Pancreas (tissue), 10 donors: ENCODE results near the gene GPR31. TPM values are rescaled to one million over a fixed set of nuclear protein-coding genes. Genes with fewer than 3 reads are reported as not detected.
"Not testable (repeated sequence)": the region's sequence is repeated elsewhere in the genome, so short reads cannot be mapped to it uniquely, and the experiment has no call there.

Experiments
- ATAC-seq, 4 donors: fragments of 200-7000 bp; cut with Tn5 transposase; one replicate each; pipeline versions ENCODE4 v1.8.0 to v1.9.1; 2020; ENCODE audit warnings: mild to moderate bottlenecking in 4 of 4, moderate library complexity in 4 of 4
- DNase-seq, 6 donors: peaks; one replicate each; pipeline ENCODE4 v3.0.0-alpha.2; 2020
- FAIRE-seq: peaks from 2 replicates; lab custom pipeline; 2012; peaks lifted over from hg19 to GRCh38; lab: Jason Lieb, UNC
- H3K27ac ChIP-seq, 4 donors: fragments of 200-600 bp; sonication (generic); 1 replicate in 3 of 4; 2 replicates in 1 of 4; pipeline versions ENCODE4 v1.5.0 to v1.8.0; 2020
- H3K27me3 ChIP-seq, 4 donors: fragments of 200-600 bp; one replicate each; pipeline ENCODE4 v1.8.0; 2021
- H3K36me3 ChIP-seq, 3 donors: fragments of 200-600 bp; sonication (generic) in 1 of 3; one replicate each; pipeline versions ENCODE4 v1.5.0 to v1.8.0; 2020 to 2021
- H3K4me1 ChIP-seq, 3 donors: fragments of 200-600 bp; one replicate each; pipeline ENCODE4 v1.8.0; 2021
- H3K4me3 ChIP-seq, 4 donors: fragments of 200-600 bp; sonication (generic) in 2 of 4; one replicate each; pipeline versions ENCODE4 v1.5.0 to v1.8.0; 2020 to 2021
- H3K9me3 ChIP-seq, 4 donors: fragments of 200-600 bp; one replicate each; pipeline ENCODE4 v1.8.0; 2021
- WGBS, 2 donors: extraction: QIAGEN DNeasy Blood & Tissue Kit; methylation state at CpG; one replicate each; pipeline ENCODE4 v1.1.7; 2013; 5-methylcytosine and 5-hydroxymethylcytosine counted together
- intact Hi-C, 3 donors: fragments of 100-400 bp; cut with DNase I; formaldehyde crosslinking; loops; one replicate each; pipeline versions ENCODE4 v1.11.1 to v1.14.2; 2022
- polyA plus RNA-seq, 2 donors: library from polyadenylated mRNA; stranded (reverse); fragments of 200-250 nt; gene quantifications; one replicate each; pipeline ENCODE4 v1.2.3, GENCODE V29; 2013
- total RNA-seq, 6 donors: library from RNA; stranded (reverse); fragmentation: NEBNext Ultra II Directional in 4 of 6; extraction: Animal tissue kit (Norgen Biotek cat#: 25700) in 4 of 6; gene quantifications; one replicate each; pipeline versions ENCODE4 v1.2.1 to v1.2.4, GENCODE V29; 2021 to 2023
- TF ChIP-seq, protein P1 (sequence below), 4 donors: fragments of 200-600 bp; sonication (generic) in 3 of 4; IDR thresholded peaks; one replicate each; pipeline versions ENCODE4 v1.5.0 to v1.8.0; 2021; ENCODE audit warnings: antibody characterized with exemption in 4 of 4
- donor health status: healthy with polysubstance abuse.
- donor health status: DM: no; HTN: no; CAD: no; lungs with moderate emphysema.
- donor health status: DM: no; HTN: no; CAD: no.
- donor health status: control.
- donor health status: control.
- donor health status: Bipolar disorder and iron deficiency.
- donor health status: DM: yes; HTN: yes; CAD: no.
- donor health status: DM: no; HTN: no; CAD: no.
- donor health status: DM: no; HTN: no; CAD: no.
- donor health status: DM: yes; HTN: yes; CAD: no.

The GPR31 gene
- total and polyA plus RNA-seq, 8 donors = not detected

DNA sequence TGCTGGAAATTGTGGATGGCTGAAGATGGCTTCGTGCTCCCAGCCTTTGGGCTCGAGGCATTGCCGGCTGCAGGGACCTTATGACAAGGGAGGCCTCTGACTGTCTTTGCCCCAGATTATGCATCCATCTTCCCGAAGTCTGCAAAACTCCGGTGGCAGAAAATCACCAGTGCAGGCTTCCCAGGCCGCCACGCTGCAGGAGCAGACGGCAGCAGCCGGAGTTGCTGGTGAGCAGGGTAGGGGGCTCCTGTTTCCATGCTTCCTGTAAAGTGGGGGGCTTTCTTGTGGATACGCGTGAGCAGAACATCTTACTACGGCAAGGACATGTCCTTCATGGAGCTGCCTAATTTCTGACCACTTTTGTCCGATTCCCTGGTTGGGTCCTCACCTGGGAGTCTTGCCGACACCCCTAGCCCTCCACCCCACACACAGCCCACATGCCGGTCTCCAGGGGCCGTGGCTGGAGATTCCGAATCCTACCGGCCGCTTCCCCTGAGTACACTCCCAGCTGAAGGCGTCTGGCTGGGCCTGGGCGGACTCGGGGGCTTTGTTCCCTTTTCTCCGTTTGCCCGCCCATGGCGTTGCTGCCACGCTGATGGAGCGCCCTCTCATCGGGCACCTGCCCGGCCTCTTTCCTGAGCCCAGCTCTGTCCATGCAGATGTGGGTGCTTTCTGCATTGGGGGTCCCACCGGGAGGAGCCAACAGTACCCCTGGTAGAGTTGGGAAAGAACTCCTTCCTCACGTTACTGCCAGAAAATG is 21.3 kb upstream of the GPR31 start:
- DNase-seq, H3K4me3 ChIP-seq, H3K9me3 ChIP-seq, H3K36me3 ChIP-seq, intact Hi-C loops, ATAC-seq, FAIRE-seq, H3K4me1 ChIP-seq, H3K27ac ChIP-seq, H3K27me3 ChIP-seq: not testable (repeated sequence)
- WGBS, 2 donors = 77 to 84% methylated on average over 16 to 25 of the region's 31 CpGs

DNA sequence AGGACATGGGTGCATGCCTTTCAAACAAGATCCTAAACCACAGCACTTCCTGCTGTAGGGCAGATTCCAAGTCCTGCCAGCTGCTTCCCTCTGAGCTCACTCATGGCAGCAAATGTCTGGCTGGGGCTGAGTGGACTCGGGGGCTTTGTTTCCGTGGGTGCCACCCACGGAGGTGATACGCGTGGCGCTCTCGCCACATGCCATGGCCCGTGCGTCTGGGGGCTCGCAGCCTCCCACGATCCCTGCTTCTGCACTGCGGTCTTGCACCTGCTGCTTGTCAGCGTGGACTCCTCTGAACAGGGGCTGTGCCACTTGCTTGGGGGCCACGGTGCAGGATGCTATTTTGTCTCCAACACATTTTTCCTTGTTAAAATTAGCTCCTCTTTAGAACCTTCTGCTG is 19.5 kb upstream of the GPR31 start:
- H3K27ac ChIP-seq, FAIRE-seq, DNase-seq, H3K4me3 ChIP-seq, ATAC-seq, H3K9me3 ChIP-seq, H3K36me3 ChIP-seq, intact Hi-C loops, H3K27me3 ChIP-seq, H3K4me1 ChIP-seq: not testable (repeated sequence)
- 73 to 88% methylated on average over 14 of the region's 14 CpGs for WGBS, 2 donors

DNA sequence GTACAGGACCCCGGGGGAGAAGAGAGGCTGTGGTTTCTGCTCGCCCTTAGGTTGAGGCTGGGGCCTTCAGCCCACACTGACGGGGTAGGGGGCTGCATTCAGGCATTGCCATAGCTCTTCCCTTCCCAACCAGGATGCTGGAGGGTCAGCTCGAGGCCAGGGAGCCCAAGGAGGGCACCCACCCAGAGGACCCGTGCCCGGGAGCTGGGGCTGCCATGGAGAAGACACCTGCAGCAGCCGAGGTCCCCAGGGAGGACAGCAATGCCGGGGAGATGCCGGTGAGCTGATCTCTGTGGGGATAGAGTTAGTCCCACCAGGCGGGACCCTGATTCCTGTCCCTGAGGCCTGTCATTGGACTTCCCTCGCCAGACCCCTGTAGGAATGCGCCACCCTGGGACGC is 14.2 kb upstream of the GPR31 start:
- H3K27ac ChIP-seq, H3K36me3 ChIP-seq, FAIRE-seq, ATAC-seq, intact Hi-C loops, H3K4me3 ChIP-seq, H3K4me1 ChIP-seq, DNase-seq, H3K9me3 ChIP-seq, H3K27me3 ChIP-seq: not testable (repeated sequence)
- 64 to 75% methylated on average over 12 to 13 of the region's 13 CpGs for WGBS, 2 donors

DNA sequence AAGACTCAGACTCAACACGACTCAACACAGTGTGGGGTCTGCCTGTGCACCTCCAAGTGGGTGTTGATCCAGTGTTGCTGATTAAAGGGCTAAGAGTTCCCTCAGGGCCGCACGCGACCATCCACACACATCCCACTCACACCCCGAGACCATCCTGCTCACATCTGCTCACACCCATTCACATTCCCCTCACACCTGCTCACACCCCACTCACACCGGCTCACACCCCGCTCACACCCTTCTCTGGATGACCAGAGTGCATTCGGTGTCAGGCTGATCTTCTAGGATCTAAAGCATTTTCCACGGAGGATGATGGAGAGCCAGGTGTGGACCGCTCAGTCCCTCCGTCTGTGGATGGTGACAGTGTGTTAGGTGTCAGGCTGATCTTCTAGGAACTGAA is 13.5 kb upstream of the GPR31 start:
- WGBS, 2 donors = 68 to 82% methylated on average over 11 of the region's 11 CpGs

DNA sequence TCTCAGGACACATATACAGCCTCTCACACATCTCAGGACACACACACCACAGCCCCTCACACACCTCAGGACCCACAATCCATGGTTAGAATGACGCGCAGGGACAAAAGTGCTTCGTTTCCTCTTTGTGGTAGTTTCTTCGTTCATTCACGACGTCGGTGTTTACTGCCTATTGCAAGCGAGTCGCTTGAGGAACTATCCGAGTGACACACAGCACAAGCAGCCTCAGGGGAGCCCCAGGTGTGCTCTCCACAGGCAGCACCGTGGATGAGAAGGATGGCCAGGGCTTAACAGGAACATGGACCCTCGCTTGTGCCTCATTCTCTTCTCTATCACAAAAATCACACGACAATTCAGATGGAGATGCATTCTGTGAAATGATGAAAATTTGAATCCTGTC is 12.1 kb upstream of the GPR31 start:
- H3K4me3 ChIP-seq, ATAC-seq, H3K36me3 ChIP-seq, intact Hi-C loops, FAIRE-seq, H3K27ac ChIP-seq, H3K9me3 ChIP-seq, DNase-seq, H3K27me3 ChIP-seq, H3K4me1 ChIP-seq: not testable (repeated sequence)
- 49 to 63% methylated on average over 2 to 4 of the region's 13 CpGs for WGBS, 2 donors

More for the DNA sequence above, 13.5 kb upstream of the GPR31 start:
- H3K27me3 ChIP-seq, H3K27ac ChIP-seq, intact Hi-C loops, H3K9me3 ChIP-seq, H3K4me1 ChIP-seq, ATAC-seq, H3K4me3 ChIP-seq, H3K36me3 ChIP-seq, DNase-seq, FAIRE-seq: not testable (repeated sequence)

DNA sequence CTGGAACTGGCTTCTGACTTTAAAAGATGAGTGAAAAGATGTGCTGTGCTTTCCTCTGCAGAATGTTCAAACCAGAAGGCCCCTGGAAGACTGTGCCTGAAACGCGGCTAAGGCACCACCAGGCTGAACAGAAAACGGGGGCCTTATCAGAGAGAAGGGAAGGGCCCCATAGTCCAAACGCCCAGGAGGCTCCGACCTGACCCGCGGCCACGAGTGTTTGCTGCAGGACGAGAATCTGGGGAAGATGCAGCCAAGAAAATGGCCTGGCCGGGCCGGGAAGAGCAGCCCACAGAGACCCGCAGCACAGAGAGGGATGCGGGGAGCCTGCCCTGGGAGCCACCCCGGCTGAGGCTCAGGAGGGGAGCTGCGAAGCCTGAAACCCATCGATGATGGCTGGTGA is 10.5 kb upstream of the GPR31 start:
- ATAC-seq, intact Hi-C loops, H3K27me3 ChIP-seq, H3K27ac ChIP-seq, DNase-seq, FAIRE-seq, H3K4me1 ChIP-seq, H3K36me3 ChIP-seq, H3K4me3 ChIP-seq, H3K9me3 ChIP-seq: not testable (repeated sequence)
- WGBS, 2 donors = 62 to 67% methylated on average over 11 to 13 of the region's 16 CpGs

DNA sequence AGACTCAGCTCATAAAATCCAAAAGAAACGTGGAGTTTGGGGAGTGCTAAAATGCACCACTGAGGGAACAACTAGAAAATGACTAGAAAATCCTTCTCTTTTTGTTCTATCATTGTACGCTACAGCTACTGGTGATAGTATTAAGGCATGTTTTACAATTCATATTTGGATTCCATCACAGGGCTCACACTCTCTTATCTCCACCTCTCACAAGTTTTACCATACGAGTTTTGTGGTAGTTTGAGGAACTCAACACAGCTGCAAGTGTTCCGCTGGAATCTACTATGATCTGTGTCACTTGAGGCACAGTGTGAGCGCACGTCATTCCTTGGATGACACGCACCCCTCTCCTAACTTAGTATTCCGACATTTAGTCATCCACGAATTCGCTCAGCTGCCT is 9.9 kb upstream of the GPR31 start:
- H3K36me3 ChIP-seq, FAIRE-seq, H3K4me1 ChIP-seq, DNase-seq, ATAC-seq, H3K9me3 ChIP-seq, H3K27ac ChIP-seq, H3K27me3 ChIP-seq, H3K4me3 ChIP-seq, intact Hi-C loops: not testable (repeated sequence)
- 84 to 85% methylated on average over 5 to 7 of the region's 10 CpGs for WGBS, 2 donors

DNA sequence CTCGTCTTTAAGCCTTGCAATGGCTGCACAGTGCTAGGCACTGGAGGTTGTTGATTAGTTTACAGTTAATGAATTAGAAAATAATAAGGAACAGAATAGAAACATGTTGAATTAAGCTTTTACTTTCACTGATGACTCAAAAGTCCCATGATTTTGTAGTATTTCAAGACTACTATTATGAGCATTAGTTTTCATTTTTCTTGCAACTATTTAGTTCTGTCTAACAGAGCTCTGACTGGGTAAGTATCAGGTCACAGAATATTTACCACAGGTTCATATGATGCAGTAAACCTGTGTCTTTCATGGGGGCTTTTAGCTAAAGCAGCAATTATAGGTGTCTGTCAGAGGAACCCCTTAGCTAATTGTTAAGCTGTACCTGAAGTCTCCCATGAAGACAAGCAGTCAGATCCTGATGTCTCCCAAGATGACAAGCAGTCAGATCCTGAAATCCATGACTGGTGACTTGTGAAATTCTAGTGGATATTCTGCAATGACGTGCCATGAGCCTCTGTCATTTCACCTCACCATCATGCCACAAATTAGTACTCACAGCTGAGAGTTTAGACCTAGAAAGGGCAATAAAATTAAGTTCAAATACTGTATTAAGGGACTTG is 8.2 kb upstream of the GPR31 start:
- intact Hi-C loops = no loop called here
- Histone ChIP-seq H3K27ac (no peak overlapping the region), H3K4me1 (no peaks in the 10 kb centered on the region), H3K4me3 (no peak overlapping the region), H3K27me3 (no peaks in the 10 kb centered on the region), H3K36me3 (no peaks in the 10 kb centered on the region), H3K9me3 (no peaks in the 10 kb centered on the region)
- TF ChIP-seq, protein P1, sequence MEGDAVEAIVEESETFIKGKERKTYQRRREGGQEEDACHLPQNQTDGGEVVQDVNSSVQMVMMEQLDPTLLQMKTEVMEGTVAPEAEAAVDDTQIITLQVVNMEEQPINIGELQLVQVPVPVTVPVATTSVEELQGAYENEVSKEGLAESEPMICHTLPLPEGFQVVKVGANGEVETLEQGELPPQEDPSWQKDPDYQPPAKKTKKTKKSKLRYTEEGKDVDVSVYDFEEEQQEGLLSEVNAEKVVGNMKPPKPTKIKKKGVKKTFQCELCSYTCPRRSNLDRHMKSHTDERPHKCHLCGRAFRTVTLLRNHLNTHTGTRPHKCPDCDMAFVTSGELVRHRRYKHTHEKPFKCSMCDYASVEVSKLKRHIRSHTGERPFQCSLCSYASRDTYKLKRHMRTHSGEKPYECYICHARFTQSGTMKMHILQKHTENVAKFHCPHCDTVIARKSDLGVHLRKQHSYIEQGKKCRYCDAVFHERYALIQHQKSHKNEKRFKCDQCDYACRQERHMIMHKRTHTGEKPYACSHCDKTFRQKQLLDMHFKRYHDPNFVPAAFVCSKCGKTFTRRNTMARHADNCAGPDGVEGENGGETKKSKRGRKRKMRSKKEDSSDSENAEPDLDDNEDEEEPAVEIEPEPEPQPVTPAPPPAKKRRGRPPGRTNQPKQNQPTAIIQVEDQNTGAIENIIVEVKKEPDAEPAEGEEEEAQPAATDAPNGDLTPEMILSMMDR (IDR thresholded peaks at IDR 0.05) = no peak
- DNase-seq = no peak
- FAIRE-seq = no peak
- 66 to 87% methylated on average over 2 of the region's 2 CpGs for WGBS, 2 donors
- ATAC-seq = no peak
